SK-N-SH treated with all-trans-retinoic acid at 6 μM for 48 hours (cell line): ENCODE data around the gene NCBP2L.

Source experiments
- CSDC2 ChIP-seq: fragments of 250-450 bp; sonication (Bioruptor Pico); IDR thresholded peaks from 2 replicates; pipeline ENCODE4 v1.5.0; 2020; ENCODE audit warnings: mild to moderate bottlenecking, moderate library complexity
- ESRRG ChIP-seq: fragments of 250-450 bp; sonication (Bioruptor Pico); IDR thresholded peaks from 2 replicates; pipeline ENCODE4 v1.6.1; 2021; ENCODE audit warnings: mild to moderate bottlenecking
- GLIS3 ChIP-seq: fragments of 250-450 bp; sonication (Bioruptor Pico); IDR thresholded peaks from 2 replicates; pipeline ENCODE4 v1.5.0; 2020; ENCODE audit warnings: mild to moderate bottlenecking, moderate library complexity
- ISL1 ChIP-seq: fragments of 250-450 bp; sonication (Bioruptor Pico); IDR thresholded peaks from 2 replicates; pipeline ENCODE4 v2.1.2; 2022; ENCODE audit warnings: mild to moderate bottlenecking, moderate library complexity
- PATZ1 ChIP-seq: fragments of 250-450 bp; sonication (Bioruptor Pico); IDR thresholded peaks from 2 replicates; pipeline ENCODE4 v1.8.0; 2020; ENCODE audit warnings: mild to moderate bottlenecking, moderate library complexity, borderline replicate concordance
- ZFP3 ChIP-seq: fragments of 250-450 bp; sonication (Bioruptor Pico); IDR thresholded peaks from 2 replicates; pipeline ENCODE4 v1.5.0; 2020; ENCODE audit warnings: mild to moderate bottlenecking, moderate library complexity
- ZNF8 ChIP-seq: fragments of 450-650 bp; formaldehyde crosslinking; IDR thresholded peaks from 2 replicates; pipeline ENCODE4 v1.5.0; 2020; ENCODE audit warnings: mild to moderate bottlenecking, moderate library complexity

- TF ChIP-seq GLIS3 (CRISPR knock-in tag), result no peak
- TF ChIP-seq PATZ1 (CRISPR knock-in tag), result no peak
- TF ChIP-seq ZNF8 (CRISPR knock-in tag), result no peak
- TF ChIP-seq ESRRG (CRISPR knock-in tag), result no peak
- TF ChIP-seq ISL1 (CRISPR knock-in tag), result no peak
- no peak for TF ChIP-seq ZFP3 (CRISPR knock-in tag)
- TF ChIP-seq CSDC2 (CRISPR knock-in tag), result no peak
Observed at GRCh38 chrX:107818900-107819521, 41.5 kb downstream of the NCBP2L start.
